Activated naive CD8-positive, alpha-beta T cell treated with anti-CD3 and anti-CD28 coated beads, Interleukin-2, amount 50 U/mL, for 16 hours (primary cell): Measurements from ENCODE around the gene GABRB2.

ENCODE experiments used
- DNase-seq: peaks from one replicate; pipeline ENCODE4 v3.0.0-alpha.2; 2020; ENCODE audit warnings: low read depth, low spot score

The GABRB2 gene

GRCh38 chr5:161387121-161387520, 159.4 kb downstream of the GABRB2 start:
- no peak for DNase-seq

GRCh38 chr5:161385027-161385426, 161.5 kb downstream of the GABRB2 start:
- DNase-seq = no peak

GRCh38 chr5:161382685-161383084, 163.8 kb downstream of the GABRB2 start:
- DNase-seq = no peak

GRCh38 chr5:161380486-161380885, 166.0 kb downstream of the GABRB2 start:
- no peak for DNase-seq

GRCh38 chr5:161378701-161379100, 167.8 kb downstream of the GABRB2 start:
- DNase-seq = no peak

- no peak for DNase-seq
Measured at GRCh38 chr5:161376034-161376433, 170.5 kb downstream of the GABRB2 start.

- no peak for DNase-seq
Measured at GRCh38 chr5:161373345-161373707, 173.2 kb downstream of the GABRB2 start.

- DNase-seq = no peak
Measured at GRCh38 chr5:161372682-161373344, 173.7 kb downstream of the GABRB2 start.

- no peak for DNase-seq
Measured at GRCh38 chr5:161369022-161369421, 177.5 kb downstream of the GABRB2 start.

GRCh38 chr5:161358446-161358845, 188.1 kb downstream of the GABRB2 start:
- no peak for DNase-seq

- no peak for DNase-seq
Measured at GRCh38 chr5:161344234-161344633, 202.3 kb downstream of the GABRB2 start.

- DNase-seq = no peak
Measured at GRCh38 chr5:161342886-161343285, 203.6 kb downstream of the GABRB2 start.

GRCh38 chr5:161340012-161340411, 206.5 kb downstream of the GABRB2 start:
- DNase-seq = no peak

GRCh38 chr5:161333194-161333880, 213.2 kb downstream of the GABRB2 start:
- no peak for DNase-seq

- DNase-seq = no peak
Measured at GRCh38 chr5:161332343-161332742, 214.2 kb downstream of the GABRB2 start.

GRCh38 chr5:161314033-161314432, 232.5 kb downstream of the GABRB2 start:
- no peak for DNase-seq

GRCh38 chr5:161312882-161313281, 233.6 kb downstream of the GABRB2 start:
- no peak for DNase-seq

- DNase-seq = no peak
Measured at GRCh38 chr5:161311965-161312364, 234.6 kb downstream of the GABRB2 start.

- DNase-seq = no peak
Measured at GRCh38 chr5:161311146-161311708, 235.3 kb downstream of the GABRB2 start.

- DNase-seq = no peak
Measured at GRCh38 chr5:161306351-161306995, 240.1 kb downstream of the GABRB2 start.

- no peak for DNase-seq
Measured at GRCh38 chr5:161305601-161306000, 240.9 kb downstream of the GABRB2 start.

GRCh38 chr5:161302559-161302958, 244.0 kb downstream of the GABRB2 start:
- no peak for DNase-seq

- DNase-seq = no peak
Measured at GRCh38 chr5:161301586-161301985, 244.9 kb downstream of the GABRB2 start.
